PFSK-1 (cell line): ENCODE measurements around the gene ATG16L2.

Experiments
- REST ChIP-seq, 2 experiments: IDR thresholded peaks; 2 replicates each; pipeline versions ENCODE4 v1.6.1 to v1.8.0; 2011 to 2012; ENCODE audit warnings: low read depth in 2 of 2, low read length in 2 of 2, control low read depth in 1 of 2, inconsistent platforms in 1 of 2, mild to moderate bottlenecking in 1 of 2, moderate library complexity in 1 of 2; ENCODE audit not compliant: insufficient read depth in 1 of 2
- TAF1 ChIP-seq: IDR thresholded peaks from 2 replicates; pipeline ENCODE4 v1.6.1; 2012; ENCODE audit warnings: low read length, control low read depth, borderline replicate concordance; ENCODE audit not compliant: insufficient read depth

DNA sequence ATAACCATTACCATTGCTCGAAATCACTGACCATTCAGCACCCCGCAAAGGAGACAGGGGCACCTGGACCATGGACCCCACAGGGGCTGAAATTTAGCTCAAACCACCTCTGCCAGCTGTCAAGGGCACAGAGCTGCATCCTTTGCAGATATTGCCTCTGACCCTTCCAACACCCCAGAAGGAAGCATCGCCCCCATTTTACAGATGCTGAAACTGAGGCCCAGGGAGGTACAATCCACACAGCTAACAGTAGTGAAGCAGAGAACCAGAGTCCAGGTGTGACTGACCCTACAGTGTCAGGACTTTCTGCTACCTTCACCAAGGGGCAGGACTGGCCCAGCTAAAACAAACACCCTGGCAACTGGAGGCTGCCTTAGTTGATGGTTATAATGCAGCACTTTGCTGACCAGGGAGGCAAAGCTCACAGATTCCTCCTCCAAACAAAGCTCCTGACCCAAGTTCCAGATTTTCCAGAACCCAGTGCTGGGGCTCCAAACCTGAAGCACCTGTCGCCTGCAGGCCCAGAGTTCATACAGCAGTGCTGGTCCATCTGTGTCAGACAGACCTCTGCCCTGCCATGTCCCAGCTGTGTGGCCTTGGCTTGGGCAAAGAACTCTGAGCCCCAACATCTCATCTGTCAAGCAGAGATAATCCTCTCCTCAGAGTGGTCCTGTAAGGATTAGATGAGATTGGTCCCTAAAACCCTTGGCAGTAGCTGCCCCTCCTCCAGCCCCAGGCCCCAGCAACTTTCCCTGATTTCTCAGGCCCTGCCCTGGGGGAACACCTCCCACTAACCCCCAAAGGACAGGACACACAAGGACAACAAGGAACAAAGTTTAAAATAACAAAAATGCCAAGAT, 46.8 kb upstream of the ATG16L2 start:
- TF ChIP-seq TAF1 (no peak), REST (IDR thresholded peaks at IDR 0.05; ENCODE audit: insufficient read depth in 1 of 2, low read depth in 2 of 2, low read length in 2 of 2) (no peak)
